ENCODE results near the gene TADA3. TPM values are rescaled to one million over a fixed set of nuclear protein-coding genes. Genes with fewer than 3 reads are reported as not detected.
A peak's percentile ranks its signal among the peaks of the same experiment; 100 is the strongest.

TADA3 gene
- total and polyA plus RNA-seq, 2 experiments from 2014 or later = 97.2 to 137 TPM

DNA sequence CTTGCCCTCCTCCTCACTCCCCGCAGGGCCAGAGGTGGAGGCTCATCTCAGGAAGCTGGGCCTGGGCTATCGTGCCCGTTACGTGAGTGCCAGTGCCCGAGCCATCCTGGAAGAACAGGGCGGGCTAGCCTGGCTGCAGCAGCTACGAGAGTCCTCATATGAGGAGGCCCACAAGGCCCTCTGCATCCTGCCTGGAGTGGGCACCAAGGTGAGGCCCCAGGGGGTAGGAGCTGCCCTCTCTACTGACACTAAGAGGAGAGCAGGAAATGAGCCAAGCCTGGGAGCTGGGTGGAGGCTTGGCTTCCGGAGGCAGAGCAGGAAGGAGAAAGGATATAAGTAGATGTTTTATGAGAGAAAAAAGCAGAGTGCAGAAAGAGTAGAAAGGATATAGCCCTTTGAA is 37.6 kb downstream of the TADA3 start:
- Histone ChIP-seq H3K4me3 (no peak overlapping the region), H3K4me1 (ENCODE audit: low read depth) (peaks cover 5% of the 10 kb centered on the region), H3K9me3 (ENCODE audit: low read depth) (no peaks in the 10 kb centered on the region), H3K27ac (no peak overlapping the region), H3K36me3 (peaks cover 18% of the 10 kb centered on the region), H3K27me3 (no peaks in the 10 kb centered on the region)
- TF ChIP-seq, protein P1, sequence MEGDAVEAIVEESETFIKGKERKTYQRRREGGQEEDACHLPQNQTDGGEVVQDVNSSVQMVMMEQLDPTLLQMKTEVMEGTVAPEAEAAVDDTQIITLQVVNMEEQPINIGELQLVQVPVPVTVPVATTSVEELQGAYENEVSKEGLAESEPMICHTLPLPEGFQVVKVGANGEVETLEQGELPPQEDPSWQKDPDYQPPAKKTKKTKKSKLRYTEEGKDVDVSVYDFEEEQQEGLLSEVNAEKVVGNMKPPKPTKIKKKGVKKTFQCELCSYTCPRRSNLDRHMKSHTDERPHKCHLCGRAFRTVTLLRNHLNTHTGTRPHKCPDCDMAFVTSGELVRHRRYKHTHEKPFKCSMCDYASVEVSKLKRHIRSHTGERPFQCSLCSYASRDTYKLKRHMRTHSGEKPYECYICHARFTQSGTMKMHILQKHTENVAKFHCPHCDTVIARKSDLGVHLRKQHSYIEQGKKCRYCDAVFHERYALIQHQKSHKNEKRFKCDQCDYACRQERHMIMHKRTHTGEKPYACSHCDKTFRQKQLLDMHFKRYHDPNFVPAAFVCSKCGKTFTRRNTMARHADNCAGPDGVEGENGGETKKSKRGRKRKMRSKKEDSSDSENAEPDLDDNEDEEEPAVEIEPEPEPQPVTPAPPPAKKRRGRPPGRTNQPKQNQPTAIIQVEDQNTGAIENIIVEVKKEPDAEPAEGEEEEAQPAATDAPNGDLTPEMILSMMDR (IDR thresholded peaks at IDR 0.05; ENCODE audit: low read depth, low read length) = no peak
- peak in 1 of 2 donors; percentile 17 for DNase-seq (ENCODE audit: low read depth in 1 of 2, low spot score in 1 of 2)

DNA sequence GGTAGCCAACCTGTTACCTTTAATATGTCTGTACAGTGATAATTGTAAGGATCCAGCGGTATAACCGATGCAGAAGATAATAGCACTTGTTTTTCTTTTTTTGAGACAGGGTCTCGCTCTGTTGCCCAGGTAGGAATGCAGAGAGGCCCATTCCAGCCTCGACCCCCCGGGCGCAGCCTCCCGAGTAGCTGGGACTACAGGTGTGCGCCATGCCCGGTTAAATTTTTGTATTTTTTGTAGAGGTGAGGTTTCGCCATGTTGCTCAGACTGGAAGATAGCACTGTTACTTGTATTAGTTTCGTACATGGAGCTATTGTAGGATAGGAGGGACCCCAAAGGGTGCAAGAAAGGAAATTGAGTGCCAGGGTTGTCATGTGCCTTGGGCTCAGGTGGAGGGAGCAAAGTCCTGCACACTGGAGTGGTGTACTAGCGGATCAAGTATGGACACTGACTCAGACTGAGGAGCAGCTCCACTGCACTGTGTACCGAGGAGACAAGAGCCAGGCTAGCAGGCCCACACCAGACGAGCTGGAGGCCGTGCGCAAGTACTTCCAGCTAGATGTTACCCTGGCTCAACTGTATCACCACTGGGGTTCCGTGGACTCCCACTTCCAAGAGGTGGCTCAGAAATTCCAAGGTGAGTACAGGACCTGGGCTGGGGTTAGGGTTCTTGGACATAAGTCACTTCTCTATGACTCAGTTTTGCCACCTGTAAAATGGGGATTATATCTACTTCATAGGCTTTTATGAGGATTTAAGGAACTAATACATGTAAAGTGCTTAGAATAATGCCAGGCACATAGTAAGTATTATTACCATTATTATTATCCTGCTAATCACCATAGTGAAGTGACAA is 41.5 kb downstream of the TADA3 start:
- Histone ChIP-seq H3K27me3 (no peaks in the 10 kb centered on the region), H3K36me3 (peaks cover 20% of the 10 kb centered on the region), H3K9me3 (ENCODE audit: low read depth) (no peaks in the 10 kb centered on the region), H3K4me1 (ENCODE audit: low read depth) (peaks cover 5% of the 10 kb centered on the region), H3K4me3 (peak overlapping the region; percentile 44), H3K27ac (peak overlapping the region; percentile 18)
- TF ChIP-seq, protein P1 (IDR thresholded peaks at IDR 0.05; ENCODE audit: low read depth, low read length) = no peak
- DNase-seq (ENCODE audit: low read depth in 1 of 2, low spot score in 1 of 2) = no peak

DNA sequence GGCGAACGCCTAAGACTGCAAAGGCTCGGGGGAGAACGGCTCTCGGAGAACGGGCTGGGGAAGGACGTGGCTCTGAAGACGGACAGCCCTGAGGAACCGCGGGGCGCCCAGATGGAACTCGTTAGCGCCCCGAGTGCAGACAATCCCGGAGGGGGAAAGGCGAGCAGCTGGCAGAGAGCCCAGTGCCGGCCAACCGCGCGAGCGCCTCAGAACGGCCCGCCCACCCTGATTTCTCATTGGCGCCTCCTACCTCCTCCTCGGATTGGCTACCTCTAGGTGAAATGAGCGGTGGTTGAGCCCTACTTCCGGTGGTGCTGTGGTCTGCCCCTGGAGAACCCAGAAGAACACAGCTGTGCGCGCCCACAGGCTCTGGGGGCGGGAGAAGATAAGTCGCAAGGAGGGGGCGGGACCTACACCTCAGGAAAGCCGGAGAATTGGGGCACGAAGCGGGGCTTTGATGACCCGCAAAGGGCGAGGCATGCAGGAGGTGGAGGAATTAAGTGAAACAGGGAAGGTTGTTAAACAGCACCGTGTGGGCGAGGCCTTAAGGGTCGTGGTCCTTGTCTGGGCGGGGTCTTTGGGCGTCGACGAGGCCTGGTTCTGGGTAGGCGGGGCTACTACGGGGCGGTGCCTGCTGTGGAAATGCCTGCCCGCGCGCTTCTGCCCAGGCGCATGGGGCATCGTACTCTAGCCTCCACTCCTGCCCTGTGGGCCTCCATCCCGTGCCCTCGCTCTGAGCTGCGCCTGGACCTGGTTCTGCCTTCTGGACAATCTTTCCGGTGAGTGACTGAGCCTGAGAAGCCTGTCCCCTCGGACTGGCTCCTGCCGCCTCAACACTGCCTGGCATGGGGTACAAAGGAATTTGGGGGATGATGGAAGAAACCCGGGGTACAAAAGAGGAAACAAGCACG is 42.4 kb downstream of the TADA3 start, which contains the start of gene OGG1:
Gene OGG1, plus strand, starts transcription at position 308 of the 911 bp plus-strand sequence. Its CDS starts 335 bp downstream, at position 643.
- DNase-seq (ENCODE audit: low read depth in 1 of 2, low spot score in 1 of 2) = peak; percentile 98 to 99
- no peaks in the 10 kb centered on the region for H3K27me3 ChIP-seq
- peaks cover 5% of the 10 kb centered on the region for H3K4me1 ChIP-seq (ENCODE audit: low read depth)
- peaks cover 28% of the 10 kb centered on the region for H3K36me3 ChIP-seq
- H3K4me3 ChIP-seq = peak within 1 kb of the TSS; percentile 44
- TF ChIP-seq, protein P1 (IDR thresholded peaks at IDR 0.05; ENCODE audit: low read depth, low read length) = no peak
- peak within 1 kb of the TSS; percentile 79 for H3K27ac ChIP-seq
- no peaks in the 10 kb centered on the region for H3K9me3 ChIP-seq (ENCODE audit: low read depth)

DNA sequence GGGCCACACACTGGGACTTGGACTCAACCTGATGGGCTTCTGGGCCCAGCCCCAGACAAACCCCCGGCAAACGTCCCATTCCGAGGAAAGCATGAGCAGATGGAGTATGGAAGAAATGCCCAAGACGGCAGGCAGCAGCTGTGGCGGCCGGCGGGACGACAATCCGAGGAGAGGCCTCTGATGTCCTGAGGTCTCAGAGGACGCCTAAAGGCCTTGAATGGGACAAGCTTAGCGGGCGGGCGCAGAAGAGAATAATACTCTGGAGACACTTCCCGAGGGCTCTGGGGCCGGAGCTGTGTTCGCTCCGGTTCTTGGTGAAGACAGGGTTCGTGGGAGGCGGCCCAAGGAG is 43.0 kb downstream of the TADA3 start:
- H3K36me3 ChIP-seq = peaks cover 31% of the 10 kb centered on the region

DNA sequence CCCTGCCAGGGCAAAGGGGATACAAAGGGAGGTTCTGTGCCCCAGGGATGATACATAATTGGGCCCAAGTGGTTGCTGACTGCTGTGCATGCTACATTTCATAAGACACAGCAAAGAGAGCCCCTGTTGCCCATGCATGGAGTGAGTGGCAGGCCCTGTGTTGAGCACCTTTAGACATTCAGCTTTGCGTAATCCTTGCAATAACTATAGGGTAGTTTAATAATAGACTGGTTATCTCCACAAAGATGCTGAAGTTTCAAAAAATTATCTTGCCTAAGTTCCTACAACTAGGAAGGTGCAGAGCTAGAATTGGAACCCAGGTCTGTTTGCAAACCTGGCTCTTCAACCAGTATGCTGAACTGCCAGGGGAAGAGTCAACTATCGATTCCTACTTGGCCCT is 44.2 kb downstream of the TADA3 start:
- H3K4me1 ChIP-seq (ENCODE audit: low read depth) = peaks cover 5% of the 10 kb centered on the region
- no peak overlapping the region for H3K4me3 ChIP-seq
- H3K27me3 ChIP-seq = no peaks in the 10 kb centered on the region
- no peaks in the 10 kb centered on the region for H3K9me3 ChIP-seq (ENCODE audit: low read depth)
- peaks cover 42% of the 10 kb centered on the region for H3K36me3 ChIP-seq
- no peak overlapping the region for H3K27ac ChIP-seq
- TF ChIP-seq, protein P1 (IDR thresholded peaks at IDR 0.05; ENCODE audit: low read depth, low read length) = no peak
- no peak for DNase-seq (ENCODE audit: low read depth in 1 of 2, low spot score in 1 of 2)

More for the DNA sequence above, 43.0 kb downstream of the TADA3 start:
- TF ChIP-seq, protein P1 (IDR thresholded peaks at IDR 0.05; ENCODE audit: low read depth, low read length) = no peak
- Histone ChIP-seq H3K27me3 (no peaks in the 10 kb centered on the region), H3K27ac (peak overlapping the region; percentile 79), H3K4me3 (peak overlapping the region; percentile 44), H3K4me1 (ENCODE audit: low read depth) (peaks cover 5% of the 10 kb centered on the region), H3K9me3 (ENCODE audit: low read depth) (no peaks in the 10 kb centered on the region)
- DNase-seq (ENCODE audit: low read depth in 1 of 2, low spot score in 1 of 2) = no peak

Data from cardiac muscle cell (in vitro differentiated cells and primary cell).